ENCODE data around the gene RAI1. TPM values are rescaled to one million over a fixed set of nuclear protein-coding genes. Genes with fewer than 3 reads are reported as not detected.

RAI1 gene
- total and polyA plus RNA-seq, 2 of the 13 experiments (the other 11 are each of a cell fraction or from before 2014, with no cell fraction given): 3.4 to 5.2 TPM

DNA sequence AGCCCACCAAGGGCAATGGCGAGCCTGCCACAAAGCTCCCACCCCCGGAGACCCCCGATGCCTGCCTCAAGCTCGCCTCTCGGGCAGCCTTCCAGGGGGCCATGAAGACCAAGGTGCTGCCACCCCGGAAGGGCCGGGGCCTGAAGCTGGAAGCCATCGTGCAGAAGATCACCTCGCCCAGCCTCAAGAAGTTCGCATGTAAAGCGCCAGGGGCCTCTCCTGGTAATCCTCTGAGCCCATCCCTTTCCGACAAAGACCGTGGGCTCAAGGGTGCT is 115.5 kb downstream of the RAI1 start:
- no peak for TF ChIP-seq KDM6A (CRISPR knock-in tag; IDR thresholded peaks at IDR 0.05; ENCODE audit: low read depth)
- TF ChIP-seq NFE2 (CRISPR knock-in tag; IDR thresholded peaks at IDR 0.05): no peak
- TF ChIP-seq RNF2 (conservative IDR thresholded peaks at IDR 0.05; ENCODE audit: low read depth): no peak
- no peak for TF ChIP-seq PRMT3 (CRISPR knock-in tag; IDR thresholded peaks at IDR 0.05; ENCODE audit: borderline replicate concordance, low read depth)
- no peak for TF ChIP-seq ZNF331 (CRISPR knock-in tag; IDR thresholded peaks at IDR 0.05)
- no peak for TF ChIP-seq POGZ (CRISPR knock-in tag; IDR thresholded peaks at IDR 0.05)
- no peak for TF ChIP-seq FOXA1 (IDR thresholded peaks at IDR 0.05)
- no peak for TF ChIP-seq FOXA1 (CRISPR knock-in tag; IDR thresholded peaks at IDR 0.05)
- TF ChIP-seq ZNF557 (CRISPR knock-in tag; IDR thresholded peaks at IDR 0.05): no peak
- no peak for TF ChIP-seq ZNF205 (CRISPR knock-in tag; IDR thresholded peaks at IDR 0.05)
- no peak for TF ChIP-seq ZNF296 (CRISPR knock-in tag; conservative IDR thresholded peaks at IDR 0.05)
- TF ChIP-seq KLF12 (CRISPR knock-in tag; IDR thresholded peaks at IDR 0.05; ENCODE audit: borderline replicate concordance): no peak
- Histone ChIP-seq H3K27me3 (ENCODE audit: control insufficient read depth in 1 of 2, insufficient read depth in 2 of 2, low read length in 2 of 2) (no peaks in the 10 kb centered on the region), H3K36me3 (replicated peaks in 1 of 2; ENCODE audit: control insufficient read depth in 1 of 2, insufficient read depth in 2 of 2, low read length in 2 of 2) (peaks cover 26 to 42% of the 10 kb centered on the region in 2 experiments; a peak in 4 of 5 replicates), H2AFZ (ENCODE audit: low read length) (no peak overlapping the region), H3K4me3 (replicated peaks in 1 of 3; ENCODE audit: insufficient read depth in 1 of 3, low read depth in 2 of 3, low read length in 3 of 3) (no peak overlapping the region), H4K20me1 (ENCODE audit: insufficient read depth, low read length) (no peaks in the 10 kb centered on the region), H3K4me1 (ENCODE audit: insufficient read depth, low read length) (no peaks in the 10 kb centered on the region), H3K9ac (ENCODE audit: insufficient read depth, low read depth, low read length) (no peak overlapping the region), H3K27ac (ENCODE audit: extremely low read length, insufficient read depth, low read length) (no peak overlapping the region), H3K4me2 (ENCODE audit: low read depth, low read length) (no peak overlapping the region), H3K79me2 (ENCODE audit: insufficient read depth, low read length) (no peaks in the 10 kb centered on the region), H3K9me3 (ENCODE audit: low read length) (no peaks in the 10 kb centered on the region)
- BruUV-seq (replicated peaks): no TSS peak
- FAIRE-seq (no peak), DNase-seq (ENCODE audit: low spot score) (no peak), ATAC-seq (no peak)
- CTCF ChIA-PET (ENCODE audit: low intra/inter-chr PET ratio, low total read pairs): no interaction called here
- intact Hi-C loops (cut with micrococcal nuclease; ENCODE audit: unreplicated experiment) (no loop called here), in situ Hi-C loops (cut with HindIII; ENCODE audit: extremely low pct_ligation_motif_present, low pct_unique_long_range_greater_than_20kb) (no loop called here)
- 97% methylated on average over 6 of the region's 13 CpGs for WGBS (ENCODE audit: low lambda C conversion rate)
- POLR2A ChIA-PET: no interaction called here

DNA sequence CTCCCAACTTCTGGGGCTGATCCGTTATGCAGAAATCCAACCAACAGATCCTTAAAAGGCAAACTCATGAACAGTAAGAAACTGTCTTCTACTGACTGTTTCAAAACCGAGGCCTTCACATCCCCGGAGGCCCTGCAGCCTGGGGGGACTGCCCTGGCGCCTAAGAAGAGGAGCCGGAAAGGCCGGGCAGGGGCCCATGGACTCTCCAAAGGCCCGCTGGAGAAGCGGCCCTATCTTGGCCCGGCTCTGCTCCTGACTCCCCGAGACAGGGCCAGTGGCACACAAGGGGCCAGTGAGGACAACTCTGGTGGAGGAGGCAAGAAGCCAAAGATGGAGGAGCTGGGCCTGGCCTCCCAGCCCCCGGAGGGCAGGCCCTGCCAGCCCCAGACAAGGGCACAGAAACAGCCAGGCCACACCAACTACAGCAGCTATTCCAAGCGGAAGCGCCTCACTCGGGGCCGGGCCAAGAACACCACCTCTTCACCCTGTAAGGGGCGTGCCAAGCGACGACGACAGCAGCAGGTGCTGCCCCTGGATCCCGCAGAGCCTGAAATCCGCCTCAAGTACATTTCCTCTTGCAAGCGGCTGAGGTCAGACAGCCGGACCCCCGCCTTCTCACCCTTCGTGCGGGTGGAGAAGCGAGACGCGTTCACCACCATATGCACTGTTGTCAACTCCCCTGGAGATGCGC is 116.0 kb downstream of the RAI1 start:
- Histone ChIP-seq H3K27me3 (ENCODE audit: control insufficient read depth in 1 of 2, insufficient read depth in 2 of 2, low read length in 2 of 2) (no peaks in the 10 kb centered on the region), H3K36me3 (replicated peaks in 1 of 2; ENCODE audit: control insufficient read depth in 1 of 2, insufficient read depth in 2 of 2, low read length in 2 of 2) (peaks cover 26 to 46% of the 10 kb centered on the region in 2 experiments; a peak in 4 of 5 replicates), H3K79me2 (ENCODE audit: insufficient read depth, low read length) (no peaks in the 10 kb centered on the region), H3K4me2 (ENCODE audit: low read depth, low read length) (no peak overlapping the region), H2AFZ (ENCODE audit: low read length) (no peak overlapping the region), H3K9ac (ENCODE audit: insufficient read depth, low read depth, low read length) (no peak overlapping the region), H3K4me3 (replicated peaks in 1 of 3; ENCODE audit: insufficient read depth in 1 of 3, low read depth in 2 of 3, low read length in 3 of 3) (no peak overlapping the region), H3K4me1 (ENCODE audit: insufficient read depth, low read length) (no peaks in the 10 kb centered on the region), H4K20me1 (ENCODE audit: insufficient read depth, low read length) (no peaks in the 10 kb centered on the region), H3K27ac (ENCODE audit: extremely low read length, insufficient read depth, low read length) (no peak overlapping the region), H3K9me3 (ENCODE audit: low read length) (no peaks in the 10 kb centered on the region)
- in situ Hi-C loops (cut with HindIII; ENCODE audit: extremely low pct_ligation_motif_present, low pct_unique_long_range_greater_than_20kb): no loop called here
- TF ChIP-seq TAF15 (IDR thresholded peaks at IDR 0.05; ENCODE audit: low read depth, low read length, poor library complexity, severe bottlenecking) (no peak), ZNF329 (CRISPR knock-in tag; IDR thresholded peaks at IDR 0.05; ENCODE audit: low read depth) (peak; percentile 98)
- FAIRE-seq: no peak
- 95% methylated on average over 25 of the region's 30 CpGs for WGBS (ENCODE audit: low lambda C conversion rate)
- ChIA-PET CTCF (ENCODE audit: low intra/inter-chr PET ratio, low total read pairs) (no interaction called here), POLR2A (no interaction called here)
- BruUV-seq (replicated peaks): TSS peak; percentile 46
- no peak for DNase-seq (ENCODE audit: low spot score)
- ATAC-seq: no peak
- intact Hi-C loops (cut with micrococcal nuclease; ENCODE audit: unreplicated experiment): no loop called here

Measured in HepG2 (cell line).